H1 (cell line): ENCODE measurements around the gene ANKRD53. TPM values are rescaled to one million over a fixed set of nuclear protein-coding genes. Genes with fewer than 3 reads are reported as not detected.

Source experiments
- CTCF ChIA-PET: fragments of 300-600 bp; sonication (Branson Sonifier 250); formaldehyde crosslinking; loops from one replicate; lab custom pipeline; 2021; ENCODE audit not compliant: partially characterized antibody; lab: Charles Lee
- POLR2A ChIA-PET: fragments of 300-600 bp; sonication (Branson Sonifier 250); formaldehyde crosslinking; loops from one replicate; lab custom pipeline; 2021; ENCODE audit warnings: inconsistent platforms; ENCODE audit not compliant: partially characterized antibody; lab: Charles Lee
- DNase-seq, 2 experiments: peaks; one replicate each; pipeline versions ENCODE4 v3.0.0 to v3.0.0-alpha.2; 2010 to 2022; ENCODE audit warnings: low spot score in 2 of 2, low read depth in 1 of 2, mixed read lengths in 1 of 2
- FAIRE-seq: peaks from 2 replicates; lab custom pipeline; 2011; peaks lifted over from hg19 to GRCh38; lab: Jason Lieb, UNC
- H2AFZ ChIP-seq: 2 replicates; pipeline ENCODE4 v1.8.1; 2012; ENCODE audit warnings: low read length, inconsistent platforms
- H2AK5ac ChIP-seq: 2 replicates; pipeline ENCODE4 v1.6.1; 2013; ENCODE audit warnings: low read depth, low read length
- H2BK120ac ChIP-seq: replicated peaks from 2 replicates; pipeline ENCODE3; 2013; ENCODE audit warnings: low read depth, low read length, inconsistent platforms
- H2BK12ac ChIP-seq: 2 replicates; pipeline ENCODE4 v1.6.1; 2013; ENCODE audit warnings: low read depth, low read length
- H2BK15ac ChIP-seq: 2 replicates; pipeline ENCODE4 v1.6.1; 2013; ENCODE audit warnings: low read length
- H2BK20ac ChIP-seq: 2 replicates; pipeline ENCODE4 v1.6.1; 2013; ENCODE audit warnings: low read length
- H2BK5ac ChIP-seq: 2 replicates; pipeline ENCODE4 v1.6.1; 2013; ENCODE audit warnings: low read depth, low read length
- H3K14ac ChIP-seq: 2 replicates; pipeline ENCODE4 v1.6.1; 2013; ENCODE audit warnings: inconsistent platforms; ENCODE audit not compliant: insufficient read length
- H3K18ac ChIP-seq: 2 replicates; pipeline ENCODE4 v1.6.1; 2013; ENCODE audit warnings: low read length; ENCODE audit errors: extremely low read depth
- H3K23ac ChIP-seq: 2 replicates; pipeline ENCODE4 v1.6.1; 2013; ENCODE audit warnings: inconsistent platforms; ENCODE audit not compliant: insufficient read length
- H3K23me2 ChIP-seq: 2 replicates; pipeline ENCODE4 v1.6.1; 2013; ENCODE audit warnings: low read depth, low read length
- H3K27ac ChIP-seq: 2 replicates; pipeline ENCODE4 v1.6.1; 2011; ENCODE audit warnings: low read depth, low read length, inconsistent platforms
- H3K27me3 ChIP-seq, 4 experiments: replicated peaks in 1 of 4; 1 replicate in 1 of 4; 2 replicates in 3 of 4; pipeline versions ENCODE4 v1.6.1 to v1.8.1; 2011 to 2013; ENCODE audit warnings: low read length in 3 of 4, mild to moderate bottlenecking in 3 of 4, inconsistent platforms in 2 of 4, mixed read lengths in 2 of 4, moderate library complexity in 1 of 4; ENCODE audit not compliant: control insufficient read depth in 3 of 4, insufficient read depth in 3 of 4; ENCODE audit errors: extremely low read depth in 1 of 4
- H3K36me3 ChIP-seq, 4 experiments: 2 replicates each; pipeline versions ENCODE4 v1.6.1 to v1.8.1; 2011 to 2013; ENCODE audit warnings: mild to moderate bottlenecking in 4 of 4, low read length in 3 of 4, moderate library complexity in 2 of 4, control low read depth in 1 of 4, inconsistent platforms in 1 of 4; ENCODE audit not compliant: insufficient read depth in 4 of 4, control insufficient read depth in 2 of 4
- H3K4ac ChIP-seq: replicated peaks from 2 replicates; pipeline ENCODE3; 2013; ENCODE audit warnings: low read length, low read depth, mixed read lengths, inconsistent platforms; ENCODE audit not compliant: insufficient read length
- H3K4me1 ChIP-seq, 4 experiments: replicated peaks in 1 of 4; 1 replicate in 1 of 4; 2 replicates in 3 of 4; pipeline versions ENCODE4 v1.6.1 to v1.8.1; 2011 to 2013; ENCODE audit warnings: low read length in 3 of 4, inconsistent platforms in 2 of 4, mixed read lengths in 1 of 4; ENCODE audit not compliant: insufficient read depth in 4 of 4, control insufficient read depth in 3 of 4
- H3K4me2 ChIP-seq, 2 experiments: 2 replicates each; pipeline versions ENCODE4 v1.6.1 to v1.8.1; 2011 to 2013; ENCODE audit warnings: low read depth in 2 of 2, low read length in 2 of 2, control low read depth in 1 of 2, inconsistent platforms in 1 of 2, mild to moderate bottlenecking in 1 of 2; ENCODE audit not compliant: insufficient read depth in 1 of 2
- H3K4me3 ChIP-seq, 4 experiments: fragments of 200-600, 300-600 bp in 1 of 4; sonication (generic), shearing (Covaris generic), sonication (Bioruptor Twin) in 1 of 4; 2 replicates each; pipeline versions ENCODE4 v1.5.1 to v1.8.1; 2011 to 2016; ENCODE audit warnings: low read length in 4 of 4, low read depth in 3 of 4, control low read depth in 2 of 4, inconsistent platforms in 2 of 4, mild to moderate bottlenecking in 2 of 4, mixed read lengths in 1 of 4, moderate library complexity in 1 of 4; ENCODE audit not compliant: insufficient read depth in 2 of 4; ENCODE audit errors: extremely low read depth in 1 of 4
- H3K56ac ChIP-seq: replicated peaks from 2 replicates; pipeline ENCODE3; 2013; ENCODE audit warnings: low read depth, mild to moderate bottlenecking, mixed read lengths, low read length, inconsistent platforms; ENCODE audit not compliant: insufficient read length
- H3K79me1 ChIP-seq: 2 replicates; pipeline ENCODE4 v1.6.1; 2013; ENCODE audit warnings: low read depth, low read length, control low read depth
- H3K79me2 ChIP-seq, 2 experiments: 2 replicates each; pipeline versions ENCODE4 v1.6.1 to v1.8.1; 2012 to 2013; ENCODE audit warnings: low read length in 2 of 2, mild to moderate bottlenecking in 2 of 2, inconsistent platforms in 1 of 2; ENCODE audit not compliant: insufficient read depth in 2 of 2, control insufficient read depth in 1 of 2
- H3K9ac ChIP-seq, 4 experiments: replicated peaks in 1 of 4; 1 replicate in 1 of 4; 2 replicates in 3 of 4; pipeline versions ENCODE4 v1.6.1 to v1.8.1; 2011 to 2013; ENCODE audit warnings: low read depth in 3 of 4, low read length in 3 of 4, control low read depth in 2 of 4, mild to moderate bottlenecking in 2 of 4, moderate library complexity in 2 of 4, inconsistent platforms in 1 of 4; ENCODE audit errors: extremely low read depth in 1 of 4
- H3K9me3 ChIP-seq, 2 experiments: 2 replicates each; pipeline versions ENCODE4 v1.6.1 to v1.8.1; 2012 to 2013; ENCODE audit warnings: mild to moderate bottlenecking in 2 of 2, moderate library complexity in 2 of 2, control low read depth in 1 of 2, inconsistent platforms in 1 of 2, low read depth in 1 of 2, low read length in 1 of 2, mixed read lengths in 1 of 2; ENCODE audit not compliant: insufficient read depth in 2 of 2
- H4K20me1 ChIP-seq, 2 experiments: replicated peaks in 1 of 2; 2 replicates each; pipeline versions ENCODE3 to v1.8.1; 2011 to 2013; ENCODE audit warnings: inconsistent platforms in 2 of 2, low read length in 2 of 2, mild to moderate bottlenecking in 1 of 2; ENCODE audit not compliant: insufficient read depth in 2 of 2, control insufficient read depth in 1 of 2
- H4K5ac ChIP-seq: 2 replicates; pipeline ENCODE4 v1.6.1; 2013; ENCODE audit warnings: low read length, low read depth, mixed read lengths, inconsistent platforms; ENCODE audit not compliant: insufficient read length
- H4K8ac ChIP-seq: 2 replicates; pipeline ENCODE4 v1.8.0; 2013; ENCODE audit warnings: mild to moderate bottlenecking, moderate library complexity, low read length, inconsistent platforms; ENCODE audit not compliant: insufficient read depth; ENCODE audit errors: extremely low read depth
- H4K91ac ChIP-seq: replicated peaks from 2 replicates; pipeline ENCODE3; 2013; ENCODE audit warnings: low read length, mixed read lengths, inconsistent platforms; ENCODE audit not compliant: insufficient read length
- ATF2 ChIP-seq: IDR thresholded peaks from 2 replicates; pipeline ENCODE4 v1.6.1; 2012; ENCODE audit warnings: low read length, inconsistent platforms
- FOSL1 ChIP-seq: IDR thresholded peaks from 2 replicates; pipeline ENCODE4 v1.6.1; 2011; ENCODE audit warnings: mild to moderate bottlenecking, low read depth, low read length, moderate library complexity; ENCODE audit not compliant: insufficient read depth
- HDAC2 ChIP-seq, 2 experiments: fragments of 300-600 bp in 1 of 2; sonication (generic) in 1 of 2; IDR thresholded peaks; 2 replicates each; pipeline ENCODE4 v1.6.1; 2011 to 2012; ENCODE audit warnings: low read depth in 2 of 2, low read length in 2 of 2, mild to moderate bottlenecking in 2 of 2, moderate library complexity in 2 of 2, borderline replicate concordance in 1 of 2, inconsistent platforms in 1 of 2
- HDAC6 ChIP-seq: IDR thresholded peaks from one replicate; pipeline ENCODE4 v1.7.1; 2012; ENCODE audit warnings: low read depth, mild to moderate bottlenecking, inconsistent platforms, low read length, moderate library complexity
- POU5F1 ChIP-seq: IDR thresholded peaks from 2 replicates; pipeline ENCODE4 v1.6.1; 2011; ENCODE audit warnings: low read depth, mild to moderate bottlenecking, low read length, moderate library complexity
- RAD21 ChIP-seq, 2 experiments: IDR thresholded peaks in 1 of 2; conservative IDR thresholded peaks in 1 of 2; 2 replicates each; pipeline ENCODE4 v1.6.1; 2011; ENCODE audit warnings: low read depth in 2 of 2, low read length in 2 of 2, improper control_type of control experiment in 1 of 2, inconsistent platforms in 1 of 2, mild to moderate bottlenecking in 1 of 2, moderate library complexity in 1 of 2
- RNF2 ChIP-seq: fragments of 200-900, 300-1000 bp; sonication (generic); IDR thresholded peaks from 2 replicates; pipeline ENCODE4 v1.7.1; 2016; ENCODE audit warnings: borderline replicate concordance, low read depth, mild to moderate bottlenecking, antibody characterized with exemption, low read length; ENCODE audit not compliant: poor library complexity, severe bottlenecking; ENCODE audit errors: missing control alignments
- SIN3A ChIP-seq, 2 experiments: IDR thresholded peaks in 1 of 2; conservative IDR thresholded peaks in 1 of 2; 2 replicates each; pipeline ENCODE4 v1.6.1; 2011 to 2012; ENCODE audit warnings: low read length in 2 of 2, improper control_type of control experiment in 1 of 2, low read depth in 1 of 2, mild to moderate bottlenecking in 1 of 2
- SP1 ChIP-seq: IDR thresholded peaks from 2 replicates; pipeline ENCODE4 v1.6.1; 2011; ENCODE audit warnings: low read depth, low read length
- SP4 ChIP-seq: IDR thresholded peaks from 2 replicates; pipeline ENCODE4 v1.6.1; 2012; ENCODE audit warnings: low read length, inconsistent platforms
- TAF1 ChIP-seq: IDR thresholded peaks from 2 replicates; pipeline ENCODE4 v1.6.1; 2011; ENCODE audit warnings: mild to moderate bottlenecking, low read depth, low read length
- WGBS, 2 experiments: shearing (Covaris generic) in 1 of 2; methylation state at CpG; one replicate each; pipeline versions ENCODE4 v1.1.6 to v1.1.7; 2013 to 2015; ENCODE audit warnings: low lambda C conversion rate in 2 of 2, mixed read lengths in 2 of 2, inconsistent platforms in 1 of 2, low coverage in 1 of 2, missing lambda C conversion rate in 1 of 2; ENCODE audit not compliant: insufficient replicate concordance in 2 of 2, insufficient coverage in 1 of 2, insufficient read length in 1 of 2; ENCODE audit errors: extremely low coverage in 1 of 2, missing lambda C conversion rate in 1 of 2; 5-methylcytosine and 5-hydroxymethylcytosine counted together
- polyA plus RNA-seq, 7 experiments: library from polyadenylated mRNA; depleted of rRNA in 3 of 7; stranded (reverse) in 5 of 7; unstranded in 2 of 7; fragments of >200 nt in 5 of 7; fragments of 200-250 nt in 2 of 7; gene quantifications; 1 replicate in 5 of 7; 2 replicates in 1 of 7; 4 replicates in 1 of 7; pipeline versions ENCODE4 v1.2.1 to v1.2.3, GENCODE V29; 2011 to 2013; ENCODE audit warnings: missing spikeins in 2 of 7, mixed read lengths in 2 of 7
- total RNA-seq: library from RNA; stranded (reverse); fragmentation: NEBNext Ultra II Directional; extraction: Animal tissue kit (Norgen Biotek cat#: 25700); gene quantifications from 2 replicates; pipeline ENCODE4 v1.2.1, GENCODE V29; 2021

Gene ANKRD53
- total and polyA plus RNA-seq, 2 of the 8 experiments (the other 6 are each of a cell fraction or from before 2014, with no cell fraction given) = 0.39 to 0.70 TPM

- Histone ChIP-seq H3K79me2 (no peaks in the 10 kb centered on the region), H2BK15ac (no peak overlapping the region), H3K4ac (no peak overlapping the region), H4K20me1 (peaks cover 0 to 9% of the 10 kb centered on the region in 2 experiments), H3K79me1 (no peaks in the 10 kb centered on the region), H3K4me1 (peaks cover 0 to 12% (median 4%) of the 10 kb centered on the region in 4 experiments; a peak in 4 of 7 replicates), H3K4me3 (no peak overlapping the region), H3K23ac (no peak overlapping the region), H3K9ac (no peak overlapping the region), H2BK20ac (no peak overlapping the region), H2BK5ac (no peak overlapping the region), H3K56ac (no peak overlapping the region), H3K4me2 (no peak overlapping the region), H3K27me3 (peaks cover 0 to 17% (median 9%) of the 10 kb centered on the region in 4 experiments; a peak in 5 of 7 replicates), H3K9me3 (no peaks in the 10 kb centered on the region), H4K91ac (no peak overlapping the region), H3K27ac (no peak overlapping the region), H2BK120ac (no peak overlapping the region), H3K23me2 (peaks cover 5% of the 10 kb centered on the region; the same call in 1 of the 2 replicates), H4K8ac (no peak overlapping the region), H3K18ac (no peak overlapping the region), H3K36me3 (no peaks in the 10 kb centered on the region; a peak in 1 of 8 replicates), H2AK5ac (no peak overlapping the region), H3K14ac (no peak overlapping the region), H2BK12ac (no peak overlapping the region), H2AFZ (no peak overlapping the region), H4K5ac (no peak overlapping the region)
- CTCF ChIA-PET = interaction anchor here (1.0 to 7.1 kb wide), 13 partner anchors 9 to 266 kb away, joined by 3 to 66 read pairs (median 8); partner anchors contain the start of genes NAGK and TEX261
- no peak for DNase-seq
- WGBS, 2 experiments = 85% methylated on average over 3 of the region's 3 CpGs; no CpG with 5 or more reads in 1 of the 2 experiments
- POLR2A ChIA-PET = no interaction called here
- FAIRE-seq = no peak
- no peak for TF ChIP-seq SP1
- no peak for TF ChIP-seq RNF2
- no peak for TF ChIP-seq SIN3A (conservative IDR thresholded peaks at IDR 0.05 in 1 of 2, IDR thresholded peaks at IDR 0.05 in 1 of 2; ENCODE audit: low read depth in 1 of 2, low read length in 2 of 2)
- TF ChIP-seq HDAC6 = no peak
- TF ChIP-seq FOSL1 = no peak
- no peak for TF ChIP-seq RAD21 (IDR thresholded peaks at IDR 0.05 in 1 of 2, conservative IDR thresholded peaks at IDR 0.05 in 1 of 2; ENCODE audit: low read depth in 2 of 2, low read length in 2 of 2)
- no peak for TF ChIP-seq POU5F1
- no peak for TF ChIP-seq SP4
- TF ChIP-seq ATF2 = no peak
- TF ChIP-seq HDAC2 (IDR thresholded peaks at IDR 0.05; ENCODE audit: borderline replicate concordance in 1 of 2, low read depth in 2 of 2, low read length in 2 of 2) = no peak
- no peak for TF ChIP-seq TAF1
Measured at GRCh38 chr2:70982971-70983370, 4.5 kb downstream of the ANKRD53 start.
